Retinal pigment epithelial cell (primary cell): ENCODE results near the gene TUBA4A.

ENCODE experiments used
- DNase-seq: peaks from one replicate; pipeline ENCODE4 v3.0.0-alpha.2; 2010; ENCODE audit warnings: low read depth
- H3K4me3 ChIP-seq: 2 replicates; pipeline ENCODE4 v1.5.1; 2011; ENCODE audit warnings: mild to moderate bottlenecking, low read length, control low read depth, moderate library complexity
- TF ChIP-seq, protein P1 (sequence below): conservative IDR thresholded peaks from 2 replicates; pipeline ENCODE4 v1.5.1; 2011; ENCODE audit warnings: low read depth, low read length, control low read depth, inconsistent platforms

TUBA4A gene

DNA sequence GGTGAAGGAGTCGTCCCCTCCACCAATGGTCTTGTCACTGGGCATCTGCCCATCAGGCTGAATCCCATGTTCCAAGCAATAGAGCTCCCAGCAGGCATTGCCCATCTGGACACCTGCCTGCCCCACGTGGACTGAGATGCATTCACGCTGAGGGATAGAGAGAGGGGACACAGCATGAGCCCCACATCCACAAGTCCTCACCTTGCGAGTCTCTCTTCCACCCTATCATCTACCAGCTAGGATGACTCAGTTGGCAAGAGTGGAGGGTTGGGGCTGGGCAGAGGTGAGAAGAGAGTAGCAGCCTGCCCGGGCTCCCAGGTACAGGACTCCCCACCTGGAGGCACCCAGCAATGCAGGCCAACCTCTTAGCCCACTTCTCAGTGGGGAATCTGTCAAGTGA, 1.6 kb downstream of the TUBA4A start:
- TF ChIP-seq, protein P1, sequence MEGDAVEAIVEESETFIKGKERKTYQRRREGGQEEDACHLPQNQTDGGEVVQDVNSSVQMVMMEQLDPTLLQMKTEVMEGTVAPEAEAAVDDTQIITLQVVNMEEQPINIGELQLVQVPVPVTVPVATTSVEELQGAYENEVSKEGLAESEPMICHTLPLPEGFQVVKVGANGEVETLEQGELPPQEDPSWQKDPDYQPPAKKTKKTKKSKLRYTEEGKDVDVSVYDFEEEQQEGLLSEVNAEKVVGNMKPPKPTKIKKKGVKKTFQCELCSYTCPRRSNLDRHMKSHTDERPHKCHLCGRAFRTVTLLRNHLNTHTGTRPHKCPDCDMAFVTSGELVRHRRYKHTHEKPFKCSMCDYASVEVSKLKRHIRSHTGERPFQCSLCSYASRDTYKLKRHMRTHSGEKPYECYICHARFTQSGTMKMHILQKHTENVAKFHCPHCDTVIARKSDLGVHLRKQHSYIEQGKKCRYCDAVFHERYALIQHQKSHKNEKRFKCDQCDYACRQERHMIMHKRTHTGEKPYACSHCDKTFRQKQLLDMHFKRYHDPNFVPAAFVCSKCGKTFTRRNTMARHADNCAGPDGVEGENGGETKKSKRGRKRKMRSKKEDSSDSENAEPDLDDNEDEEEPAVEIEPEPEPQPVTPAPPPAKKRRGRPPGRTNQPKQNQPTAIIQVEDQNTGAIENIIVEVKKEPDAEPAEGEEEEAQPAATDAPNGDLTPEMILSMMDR, result no peak
- H3K4me3 ChIP-seq, result no peak overlapping the region
- no peak for DNase-seq

DNA sequence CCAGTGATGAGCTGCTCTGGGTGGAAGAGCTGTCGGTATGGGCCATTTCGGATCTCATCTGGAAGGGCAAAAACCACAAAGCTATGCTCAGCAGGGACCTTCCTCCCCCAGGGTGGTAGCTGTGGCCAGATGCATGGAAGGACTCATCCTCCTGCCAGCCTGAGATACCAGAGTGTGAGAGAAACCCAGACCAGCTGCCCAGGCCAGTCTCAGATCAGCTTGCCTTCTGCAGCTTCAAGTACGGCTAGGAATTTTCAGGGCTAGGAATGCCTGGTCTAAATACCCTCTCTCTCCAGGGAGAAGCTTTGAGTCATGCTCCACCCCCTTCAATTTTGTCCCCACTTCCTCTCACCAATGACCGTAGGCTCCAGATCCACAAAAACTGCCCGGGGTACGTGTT, 2.1 kb downstream of the TUBA4A start:
- no peak for DNase-seq
- no peak overlapping the region for H3K4me3 ChIP-seq
- TF ChIP-seq, protein P1, result no peak

DNA sequence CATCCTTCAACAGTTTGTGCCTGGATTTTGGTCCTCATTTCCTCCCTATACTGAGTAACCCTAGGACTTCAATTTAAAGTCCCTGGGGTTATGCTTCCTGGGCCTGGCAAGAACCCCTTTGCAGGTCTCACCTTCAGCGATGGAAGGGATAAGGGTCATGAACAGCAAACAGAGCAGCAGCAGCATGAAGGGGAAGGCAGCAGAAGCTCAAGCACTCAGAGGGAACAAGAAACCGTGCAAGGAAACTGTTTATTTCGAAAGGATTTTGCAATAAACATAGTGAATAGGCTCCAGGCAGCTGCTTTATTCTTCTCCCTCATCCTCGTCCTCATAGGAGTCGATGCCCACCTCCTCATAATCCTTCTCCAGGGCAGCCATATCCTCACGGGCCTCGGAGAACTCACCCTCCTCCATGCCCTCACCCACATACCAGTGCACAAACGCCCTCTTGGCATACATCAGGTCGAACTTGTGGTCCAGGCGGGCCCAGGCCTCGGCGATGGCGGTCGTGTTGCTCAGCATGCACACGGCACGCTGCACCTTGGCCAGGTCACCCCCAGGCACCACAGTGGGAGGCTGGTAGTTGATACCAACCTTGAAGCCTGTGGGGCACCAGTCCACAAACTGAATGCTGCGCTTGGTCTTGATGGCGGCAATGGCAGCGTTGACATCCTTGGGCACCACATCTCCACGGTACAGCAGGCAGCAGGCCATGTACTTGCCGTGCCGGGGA, 3.5 kb downstream of the TUBA4A start:
- DNase-seq, result no peak

DNA sequence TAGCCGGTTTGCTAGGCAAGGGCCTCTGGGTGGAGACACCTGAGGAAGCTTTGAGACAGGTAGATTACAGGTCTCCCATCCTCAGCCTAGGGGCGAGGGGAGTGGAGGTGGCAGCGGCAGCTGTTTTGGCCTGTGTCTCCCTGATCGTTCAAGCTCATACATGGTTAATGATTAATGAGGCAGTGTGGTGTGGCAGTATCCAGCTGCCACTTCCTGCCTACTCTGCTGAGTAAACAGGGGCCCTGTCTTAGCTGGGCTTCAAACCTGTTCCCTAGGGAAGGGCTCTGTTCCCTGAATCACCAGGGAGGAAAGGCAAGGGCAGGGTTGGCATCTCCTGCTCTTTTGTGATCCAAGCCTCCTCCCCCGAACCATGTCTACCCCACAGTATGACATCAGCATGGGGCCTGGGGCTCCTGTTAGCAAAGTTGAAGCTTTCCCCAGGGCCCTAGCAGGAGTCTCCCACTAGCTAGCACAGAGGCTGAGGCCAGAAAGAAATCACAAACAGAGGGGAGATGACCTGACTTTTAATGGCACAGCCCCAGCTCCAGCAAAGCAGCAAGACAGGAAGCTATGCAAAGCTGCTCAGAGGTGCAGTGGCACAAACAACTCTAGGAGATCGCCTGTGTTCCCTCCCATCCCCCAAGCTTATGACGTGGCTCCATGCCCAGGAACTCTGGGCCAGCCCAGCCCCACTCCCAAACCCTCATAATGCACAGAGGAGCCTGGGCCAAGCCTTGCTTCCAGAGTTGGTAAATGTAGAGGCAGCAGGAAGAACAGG, 4.3 kb downstream of the TUBA4A start:
- TF ChIP-seq, protein P1, result no peak
- H3K4me3 ChIP-seq, result no peak overlapping the region
- peak; percentile 78 for DNase-seq

More for the DNA sequence above, 3.5 kb downstream of the TUBA4A start:
- TF ChIP-seq, protein P1, result no peak
- no peak overlapping the region for H3K4me3 ChIP-seq

DNA sequence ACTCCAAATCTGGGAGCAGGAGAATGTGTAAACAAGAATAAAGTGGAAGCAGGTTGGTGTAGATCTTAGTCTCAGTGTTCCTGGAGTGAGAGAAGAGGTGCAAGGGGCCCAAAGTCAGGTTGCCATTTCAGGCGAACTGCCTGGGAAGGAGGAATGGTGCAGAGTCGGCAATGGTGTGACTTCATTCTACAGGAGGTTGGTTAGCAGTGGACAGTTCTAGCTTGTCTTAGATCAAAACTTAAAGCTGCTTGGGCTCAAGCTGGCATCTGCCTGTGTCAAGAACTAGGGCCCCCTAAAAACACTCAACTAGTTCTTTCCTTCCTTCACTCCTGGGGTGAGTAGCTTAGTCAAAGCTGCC, 4.9 kb downstream of the TUBA4A start:
- TF ChIP-seq, protein P1, result no peak
- DNase-seq, result no peak
- H3K4me3 ChIP-seq, result no peak overlapping the region

DNA sequence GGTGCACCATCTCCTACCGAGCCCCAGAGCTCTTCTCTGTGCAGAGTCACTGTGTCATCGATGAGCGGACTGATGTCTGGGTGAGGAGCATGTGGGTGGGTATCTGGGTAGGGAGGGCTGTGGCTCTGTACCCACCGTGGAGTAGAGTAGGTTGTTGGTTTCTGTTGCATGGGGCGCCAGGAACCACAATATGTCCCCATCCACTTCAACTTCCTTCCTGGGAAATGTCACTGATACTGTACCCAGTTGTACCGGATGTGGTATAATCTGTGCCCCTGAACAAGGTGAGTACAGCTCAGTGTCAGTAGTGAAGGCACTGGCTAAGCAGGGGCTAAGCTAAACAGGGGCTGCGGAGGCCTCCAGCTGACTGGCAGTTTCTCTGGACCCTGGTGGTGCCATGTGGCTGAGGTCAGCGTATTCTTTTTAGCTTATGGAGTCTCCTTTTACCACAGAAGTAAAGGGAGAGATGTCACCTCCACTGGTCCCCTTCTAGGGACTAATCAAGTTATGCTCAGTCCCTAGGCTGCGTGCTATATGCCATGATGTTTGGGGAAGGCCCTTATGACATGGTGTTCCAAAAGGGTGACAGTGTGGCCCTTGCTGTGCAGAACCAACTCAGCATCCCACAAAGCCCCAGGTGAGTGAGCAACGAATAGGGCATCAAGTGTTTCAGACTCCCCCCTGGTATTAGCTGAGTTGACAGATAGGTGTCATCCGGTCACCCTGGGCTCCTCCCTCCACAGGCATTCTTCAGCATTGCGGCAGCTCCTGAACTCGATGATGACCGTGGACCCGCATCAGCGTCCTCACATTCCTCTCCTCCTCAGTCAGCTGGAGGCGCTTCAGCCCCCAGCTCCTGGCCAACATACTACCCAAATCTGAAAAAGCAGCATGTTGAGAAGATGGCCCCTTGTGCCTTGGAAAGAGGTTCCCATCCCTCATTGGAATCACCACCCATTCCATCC, 5.8 kb downstream of the TUBA4A start:
- TF ChIP-seq, protein P1, result no peak
- no peak overlapping the region for H3K4me3 ChIP-seq
- DNase-seq, result no peak
